HG03460 (cell line): ENCODE results near the gene PHLPP1.

Source experiments
- ATAC-seq: cut with Tn5 transposase; IDR thresholded peaks from one replicate; pipeline ENCODE4 v1.9.1; 2021; ENCODE audit not compliant: unreplicated experiment

Gene PHLPP1

DNA sequence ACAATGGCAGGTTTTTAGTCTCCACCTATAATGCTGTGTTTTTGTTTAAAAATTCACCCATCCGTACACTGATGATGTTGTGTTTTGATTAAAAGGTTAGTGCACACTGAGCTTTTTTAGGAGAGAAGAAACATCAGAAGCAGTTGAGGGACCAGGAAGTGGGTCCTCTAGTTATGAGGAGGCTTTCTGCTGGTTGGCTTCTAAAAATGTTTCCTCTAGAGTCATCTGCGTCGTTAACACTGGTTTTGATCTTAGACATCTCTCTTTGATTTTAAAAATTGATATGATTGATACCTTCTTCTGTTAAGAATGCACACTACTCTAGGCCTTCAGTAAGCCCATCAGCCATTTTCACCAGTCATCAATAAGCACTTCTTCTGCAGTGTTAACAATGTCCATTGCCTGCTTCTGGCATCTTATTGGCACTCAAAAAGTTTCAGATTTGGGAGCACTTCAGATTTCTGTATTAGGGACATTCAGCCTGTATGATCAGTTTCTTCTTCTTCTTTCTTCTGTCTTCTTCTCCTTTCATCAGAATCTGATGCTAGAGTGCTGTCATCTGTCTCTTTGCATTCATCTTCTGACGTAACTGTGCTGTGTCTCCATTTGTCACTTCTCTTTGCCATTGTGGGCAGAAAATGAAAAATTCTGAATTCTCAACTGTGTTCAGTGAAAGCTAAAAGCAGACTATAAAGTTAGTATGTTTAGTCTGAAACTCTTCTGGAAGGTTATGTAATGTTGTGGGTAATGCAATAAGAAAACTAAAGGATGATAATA, 56.3 kb downstream of the PHLPP1 start:
- ATAC-seq = no peak

DNA sequence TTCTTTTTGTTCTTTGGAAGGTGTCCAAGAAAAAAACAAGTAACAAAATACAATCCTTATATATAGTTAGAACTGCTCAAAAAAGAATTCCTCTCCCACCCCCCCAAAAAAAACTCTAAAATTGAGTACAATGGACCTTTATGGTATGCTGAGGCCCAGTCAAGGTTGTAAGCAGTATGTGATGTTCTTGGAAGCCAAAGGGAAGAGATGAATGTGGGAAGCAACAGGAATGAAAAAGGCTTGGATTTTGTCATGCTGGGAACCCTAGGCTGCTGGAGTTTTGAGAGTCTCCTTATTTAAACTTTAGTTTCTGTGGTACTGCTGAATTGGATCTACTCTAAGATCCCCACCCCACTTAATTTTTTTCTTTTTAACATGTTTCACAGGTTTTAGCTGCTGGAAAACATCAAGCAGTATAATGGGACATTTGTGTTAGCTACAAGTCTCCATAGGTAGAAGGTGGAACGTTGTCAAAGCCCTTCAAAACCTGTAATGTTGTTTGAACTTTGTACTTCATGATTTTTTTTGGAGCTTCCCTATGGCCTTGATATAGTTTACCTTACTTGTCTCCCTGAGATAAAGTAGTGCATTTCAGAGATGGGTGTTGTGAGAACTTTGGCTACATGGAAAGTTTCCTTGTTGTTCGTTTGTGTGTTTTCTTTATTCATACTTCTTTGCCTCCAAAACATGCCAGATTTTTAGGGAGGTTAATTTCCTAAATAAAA, 57.7 kb downstream of the PHLPP1 start:
- no peak for ATAC-seq

DNA sequence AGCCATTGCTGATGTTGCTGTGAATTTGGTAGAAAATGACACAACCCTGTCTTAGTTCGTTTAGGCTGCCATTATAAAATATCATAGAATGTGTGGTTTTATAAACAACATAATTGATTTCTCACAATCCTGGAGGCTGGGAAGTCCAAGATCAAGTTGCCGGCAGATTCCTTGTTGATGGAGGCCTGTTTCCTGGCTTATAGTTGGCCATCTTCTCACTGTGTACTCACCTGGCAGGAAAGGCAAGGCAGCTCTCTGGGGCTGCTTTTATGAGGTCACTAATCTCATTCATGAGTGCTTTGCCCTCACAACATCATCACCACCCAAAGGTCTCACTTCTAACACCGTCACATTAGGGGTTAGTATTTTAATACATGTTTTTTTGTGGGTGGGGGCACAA, 58.4 kb downstream of the PHLPP1 start:
- ATAC-seq = no peak

DNA sequence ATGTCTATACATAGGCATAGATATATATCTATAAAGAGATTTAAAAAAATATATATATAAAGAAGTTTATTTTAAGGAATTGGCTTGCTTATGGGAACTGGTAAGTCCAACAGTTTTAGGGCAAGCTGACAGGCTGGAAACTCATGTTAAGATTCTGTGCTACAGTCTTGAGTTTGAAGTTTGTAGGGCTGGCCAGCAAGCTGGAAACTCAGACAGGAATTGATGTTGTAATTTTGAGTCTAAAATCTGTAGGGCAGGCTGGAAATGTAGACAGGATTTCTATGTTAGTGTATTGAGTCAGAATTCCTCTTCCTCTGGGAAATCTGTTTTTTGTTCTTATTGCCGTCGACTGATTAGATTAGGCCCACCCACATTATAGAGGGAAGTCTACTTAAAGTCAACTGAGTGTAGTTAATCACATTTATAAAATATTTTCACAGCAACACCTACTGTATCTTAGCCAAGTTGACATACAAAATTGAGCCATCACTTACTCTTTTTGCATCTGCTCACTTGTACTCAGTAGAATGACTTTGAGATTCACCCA, 60.8 kb downstream of the PHLPP1 start:
- no peak for ATAC-seq

DNA sequence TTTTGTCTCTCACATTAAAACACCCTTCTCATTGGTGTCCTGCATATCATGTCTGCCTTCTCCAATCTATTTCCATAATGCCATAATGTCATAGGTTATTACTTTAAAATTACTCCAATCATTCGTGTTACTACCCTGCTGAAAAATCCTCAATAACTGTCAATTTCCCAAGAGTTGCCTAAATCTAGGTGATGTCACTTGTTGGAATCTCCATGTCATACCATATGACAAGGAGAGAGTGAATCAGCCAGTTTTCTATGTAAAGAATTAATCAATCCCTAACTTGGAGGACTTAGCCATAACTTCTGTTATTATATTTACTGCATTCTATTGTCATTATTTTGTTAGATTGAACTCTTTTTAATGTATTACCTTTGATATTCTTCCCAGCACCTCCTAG, 62.5 kb downstream of the PHLPP1 start:
- ATAC-seq = no peak

DNA sequence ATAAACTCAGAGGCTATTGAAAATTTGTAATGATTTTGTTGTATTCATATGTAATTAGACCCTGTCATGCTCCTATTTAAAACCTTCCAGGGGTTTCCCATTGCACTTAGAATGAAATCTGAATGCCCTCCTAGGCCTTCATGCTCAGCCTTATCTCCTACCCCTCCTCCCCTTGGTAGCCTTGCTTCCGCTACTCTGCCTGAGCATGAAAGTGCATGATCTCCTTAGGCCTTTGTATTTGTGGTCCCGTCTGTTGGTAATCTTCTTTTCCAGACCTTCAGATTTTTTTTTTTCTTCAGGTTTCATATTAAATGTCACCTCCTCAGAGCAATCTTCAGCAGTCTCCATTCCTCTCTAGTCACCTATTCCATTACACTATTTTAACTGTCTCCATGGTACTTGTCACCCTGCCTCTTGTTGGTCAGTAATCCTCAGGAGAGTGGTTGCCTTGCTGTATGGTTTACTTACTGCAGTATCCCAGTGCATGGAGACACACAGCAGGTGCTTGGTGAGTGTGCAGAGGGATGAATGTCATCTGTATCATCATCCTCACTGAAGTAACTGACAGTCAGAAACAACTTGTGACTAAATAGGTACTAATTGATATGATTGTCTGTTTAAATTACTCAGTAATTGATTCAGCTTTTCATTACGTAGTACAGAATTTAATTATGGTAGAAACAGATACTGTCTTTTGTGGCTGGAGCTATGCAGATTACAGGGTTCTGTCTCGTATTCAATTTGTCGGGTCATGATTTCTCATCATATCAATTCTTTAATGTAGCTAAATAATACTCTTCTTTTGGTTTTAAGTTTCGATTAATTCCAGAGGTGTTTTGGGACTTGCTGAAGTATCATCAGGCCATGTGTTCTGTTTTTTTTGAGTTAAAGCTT, 63.9 kb downstream of the PHLPP1 start:
- no peak for ATAC-seq

DNA sequence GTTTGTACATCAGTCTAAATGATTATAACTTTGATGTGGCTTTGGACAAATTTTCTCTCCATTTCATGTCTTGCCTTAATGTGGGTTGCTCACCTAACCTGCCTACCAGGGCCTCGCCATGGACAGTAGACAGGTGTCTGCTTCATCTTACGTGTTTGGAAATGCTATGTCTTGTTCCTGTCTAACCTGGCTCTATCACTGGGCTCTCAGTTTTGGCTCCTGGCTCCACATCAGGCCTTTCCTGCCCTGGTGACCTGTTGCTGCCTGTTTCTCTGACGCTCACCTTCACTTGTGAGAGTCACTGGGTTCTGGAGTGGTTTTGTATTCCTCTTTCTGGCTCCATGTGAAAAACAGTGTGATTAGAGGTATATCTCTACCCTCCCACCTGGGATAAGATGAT, 65.9 kb downstream of the PHLPP1 start:
- no peak for ATAC-seq

DNA sequence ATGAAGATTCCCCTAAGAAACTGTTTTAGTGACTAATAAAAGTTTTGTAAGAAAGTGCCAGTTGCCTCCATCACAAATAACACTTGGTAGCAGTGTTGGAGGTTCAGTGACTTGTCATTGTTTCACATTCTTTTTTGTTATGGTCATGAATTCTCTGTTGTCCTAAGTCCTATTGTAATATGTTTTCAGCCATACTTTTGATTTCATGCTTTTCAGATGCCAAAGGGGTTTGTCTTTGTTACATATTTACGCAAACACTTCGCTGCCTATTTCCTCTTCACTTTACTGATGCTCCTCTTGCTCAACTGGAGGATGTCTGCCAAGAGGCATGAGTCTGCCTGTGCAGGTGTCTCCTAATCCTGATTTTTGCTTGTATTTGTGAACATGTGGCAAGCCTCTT, 66.6 kb downstream of the PHLPP1 start:
- ATAC-seq = no peak

DNA sequence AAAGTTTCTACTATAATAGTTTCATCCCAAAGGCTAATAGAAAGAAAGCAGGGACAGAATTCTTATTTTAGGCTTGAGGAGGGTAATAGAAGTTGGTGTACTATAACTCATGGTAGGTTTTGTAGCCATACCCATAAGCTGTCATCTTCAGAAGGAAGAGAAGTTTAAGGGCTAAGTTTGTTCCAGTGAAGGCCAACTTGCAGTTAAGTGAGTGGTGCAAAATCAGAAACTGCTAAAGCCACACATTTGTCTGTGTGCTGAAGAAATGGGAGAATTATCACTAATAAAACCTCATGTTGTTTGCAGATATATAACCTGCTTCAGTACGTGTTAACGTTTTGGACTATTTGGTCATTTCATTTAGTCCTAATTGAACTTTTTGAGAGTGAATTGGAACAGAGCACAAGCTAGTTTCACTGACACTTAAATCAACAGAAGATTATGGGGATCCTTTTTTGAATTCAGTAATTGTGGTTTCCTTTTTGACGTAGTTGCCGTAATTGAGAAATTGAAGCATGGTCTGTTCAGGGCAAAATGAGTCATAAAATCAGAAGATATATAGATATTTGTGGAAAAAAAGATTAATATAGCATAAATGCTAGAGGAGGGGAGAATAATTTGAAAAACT, 69.1 kb downstream of the PHLPP1 start:
- no peak for ATAC-seq

DNA sequence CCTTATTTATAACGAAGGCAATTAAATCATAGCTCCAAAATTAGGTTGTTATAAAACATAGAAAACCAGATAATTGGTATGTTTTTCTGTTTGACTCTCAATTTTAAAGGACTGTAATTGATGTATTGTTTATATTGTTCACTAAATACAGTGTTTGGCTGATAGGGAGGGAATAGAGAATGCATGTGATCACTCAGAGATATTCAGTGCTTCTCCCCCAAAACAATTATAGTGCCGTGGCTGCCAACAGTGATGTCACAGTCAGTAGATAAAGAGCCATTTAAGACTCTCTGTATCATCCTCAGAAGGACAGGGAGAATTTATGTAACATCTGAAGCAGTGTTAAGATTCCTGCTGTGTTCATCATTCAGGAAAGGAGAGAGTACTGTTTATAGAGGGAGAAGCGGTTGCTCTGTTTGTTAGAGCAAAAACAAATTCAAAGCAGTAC, 69.6 kb downstream of the PHLPP1 start:
- ATAC-seq = no peak

DNA sequence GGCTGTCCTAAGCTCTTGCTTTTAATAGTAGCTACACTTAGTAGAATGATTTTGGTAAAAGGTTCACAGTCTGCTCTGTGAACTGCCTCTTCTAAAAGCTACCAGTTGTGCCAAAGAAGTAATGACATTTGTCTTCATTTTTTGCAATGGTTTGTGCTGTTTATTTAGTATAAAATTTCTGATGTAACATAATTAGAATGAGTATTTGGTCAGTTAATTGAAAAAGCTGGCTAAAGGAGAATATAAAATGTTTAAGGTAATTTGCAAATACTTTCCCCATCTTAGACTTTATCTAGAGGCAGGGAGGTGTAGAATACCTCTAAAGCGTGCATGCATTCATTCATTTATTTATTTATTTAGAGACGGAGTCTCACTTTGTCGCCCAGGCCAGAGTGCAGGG, 71.3 kb downstream of the PHLPP1 start:
- no peak for ATAC-seq

DNA sequence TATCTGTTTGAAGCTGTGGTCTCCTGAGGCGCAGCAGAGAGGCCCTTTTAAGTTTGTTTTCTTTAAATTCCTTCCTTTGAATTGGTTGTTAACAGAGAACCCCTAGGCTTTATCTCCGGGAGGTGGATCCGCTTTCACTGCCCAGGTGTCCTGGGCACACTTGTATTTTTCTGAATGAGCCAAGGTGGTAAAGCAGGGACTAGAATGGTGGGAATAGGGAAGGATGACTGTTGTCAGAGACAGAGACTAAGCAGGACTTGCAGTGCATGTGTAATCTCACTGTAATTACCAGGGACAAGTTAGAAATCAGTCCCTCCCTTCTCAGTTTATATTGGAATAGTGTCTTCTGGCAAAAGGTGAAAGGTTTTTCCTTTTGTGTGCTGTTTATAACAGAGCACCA, 72.8 kb downstream of the PHLPP1 start:
- ATAC-seq = no peak

DNA sequence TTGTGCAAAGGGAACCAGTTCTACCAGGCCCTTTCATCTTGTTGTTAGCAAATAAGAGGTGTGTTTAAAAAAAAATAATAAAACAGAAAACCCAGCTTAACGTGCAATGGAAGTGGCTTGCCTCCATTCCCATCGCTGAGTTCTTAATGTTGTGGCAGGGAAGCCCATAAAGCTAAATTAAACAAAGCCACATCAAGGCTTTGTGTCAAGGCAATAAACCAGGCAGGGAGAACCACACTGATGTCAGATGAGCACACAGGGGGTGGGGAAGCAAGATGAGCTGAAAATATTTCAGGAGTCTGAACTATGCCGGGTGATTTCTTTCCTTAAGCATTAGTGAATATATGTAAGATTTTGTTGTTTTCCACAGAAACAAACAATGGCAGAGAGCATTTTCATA, 73.5 kb downstream of the PHLPP1 start:
- ATAC-seq = no peak

DNA sequence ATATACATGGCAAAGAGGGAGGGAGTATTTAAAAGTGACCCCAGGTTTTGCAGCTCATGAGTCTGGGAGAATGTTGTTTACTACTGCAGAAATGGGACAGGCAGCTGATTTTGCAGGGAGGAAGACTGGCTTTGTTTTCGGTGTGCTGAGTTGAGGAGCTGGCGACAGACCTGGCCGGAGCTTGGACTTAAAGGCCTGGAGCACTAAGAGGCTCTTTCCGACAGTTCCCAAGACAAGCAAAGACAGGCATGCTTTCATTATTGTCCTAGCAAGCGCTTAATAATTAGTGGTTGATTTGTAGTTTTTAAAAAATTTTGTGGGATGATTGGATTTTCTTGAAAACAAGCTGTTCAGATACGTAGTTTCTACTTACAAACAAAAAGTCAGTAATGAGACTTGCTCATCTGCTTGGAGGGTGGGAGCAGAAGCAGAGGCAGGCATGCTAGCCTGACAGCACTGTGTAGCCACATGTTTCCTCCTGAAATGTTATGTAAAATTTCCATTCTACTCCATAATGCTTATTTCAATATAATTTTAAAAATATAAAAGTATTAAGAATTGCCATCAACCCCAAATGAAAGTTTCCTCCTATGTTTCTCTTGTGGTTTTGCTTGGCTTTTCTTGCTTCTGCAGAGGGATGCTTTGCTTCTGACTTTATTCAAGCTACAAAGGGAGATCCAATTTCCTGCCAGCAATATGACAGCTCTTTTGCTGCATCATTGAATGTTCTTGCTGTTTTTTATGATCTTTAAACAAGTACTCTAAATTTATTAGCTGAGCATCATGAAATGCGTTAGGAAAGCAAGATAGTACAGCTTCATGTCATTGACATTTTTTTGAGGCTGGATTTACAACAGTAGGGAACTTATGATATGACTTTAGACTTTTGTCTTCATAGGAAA, 75.8 kb downstream of the PHLPP1 start:
- ATAC-seq = no peak

DNA sequence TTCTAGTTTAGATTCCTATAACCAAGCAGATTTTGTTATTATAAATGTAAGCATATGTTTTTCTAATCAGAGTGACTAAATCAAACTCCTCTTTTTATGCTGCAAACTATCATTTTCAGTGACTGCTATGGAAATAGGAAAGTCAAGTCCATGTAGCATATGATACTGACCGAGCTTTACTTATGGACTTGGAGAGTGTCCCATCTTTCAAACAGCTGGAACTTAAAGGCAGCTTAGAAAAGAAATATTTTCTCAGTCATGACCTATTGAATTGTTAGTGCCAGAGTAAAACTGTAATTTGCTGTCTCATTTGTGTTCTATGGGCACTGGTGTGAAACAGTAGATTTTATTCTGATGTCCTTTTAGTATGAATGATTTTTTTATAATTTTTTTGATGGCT, 76.7 kb downstream of the PHLPP1 start:
- no peak for ATAC-seq

DNA sequence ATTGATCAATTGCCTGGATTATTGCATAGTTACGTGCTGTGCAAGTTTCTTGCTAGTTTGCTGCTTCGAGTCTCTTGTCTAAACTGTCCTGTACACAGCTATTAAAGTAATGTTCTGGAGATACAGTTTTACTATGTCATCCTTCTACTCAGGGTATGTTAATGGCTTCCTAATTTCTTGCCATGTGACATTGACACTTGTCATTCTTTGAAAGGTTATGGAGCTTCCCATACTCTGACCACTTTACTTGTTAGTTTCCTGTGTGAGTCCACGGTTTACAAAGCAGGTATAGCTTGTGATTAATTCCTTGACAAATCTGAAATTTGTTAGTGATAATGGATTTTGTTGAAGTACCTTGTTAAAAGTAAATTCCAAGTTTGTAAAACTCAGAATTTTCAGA, 80.5 kb downstream of the PHLPP1 start:
- ATAC-seq = no peak

DNA sequence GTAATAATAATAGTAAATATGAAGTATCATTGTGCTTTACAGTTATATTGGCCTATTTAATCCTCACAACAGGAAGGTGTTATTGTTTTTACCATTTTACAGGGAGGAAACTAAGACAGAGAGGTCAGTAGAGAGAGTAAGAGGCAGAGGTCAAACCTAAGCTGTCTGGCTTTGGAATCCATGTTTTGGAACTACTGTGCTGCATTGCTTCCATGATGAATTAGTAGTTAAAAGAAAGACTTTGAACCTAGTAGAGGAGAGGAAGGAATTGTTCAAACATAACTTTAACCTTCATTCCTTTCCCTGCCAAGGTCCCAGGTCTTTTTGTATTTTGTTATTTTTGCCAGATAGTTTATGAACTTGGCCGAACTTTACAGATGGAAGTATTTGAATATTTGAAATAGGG, 80.9 kb downstream of the PHLPP1 start:
- ATAC-seq = no peak

DNA sequence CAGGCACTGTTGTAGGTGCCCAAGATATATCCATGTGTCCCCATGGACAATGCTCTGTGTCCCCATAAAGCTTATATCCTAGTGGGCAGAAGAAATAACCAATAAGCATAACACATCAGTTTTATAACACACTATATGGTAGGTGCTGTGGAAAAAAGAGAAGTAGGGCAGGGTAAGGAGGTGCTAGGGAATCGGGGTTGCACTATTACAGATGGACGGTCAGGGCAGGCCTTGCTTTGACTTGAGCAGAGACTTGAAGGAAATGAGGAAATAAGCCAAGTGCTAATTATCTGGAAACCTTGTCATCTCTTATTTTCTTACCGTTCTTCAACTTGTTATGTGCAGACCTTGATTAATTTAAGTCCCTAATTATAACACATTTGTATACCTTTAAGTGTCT, 82.0 kb downstream of the PHLPP1 start:
- ATAC-seq = no peak

DNA sequence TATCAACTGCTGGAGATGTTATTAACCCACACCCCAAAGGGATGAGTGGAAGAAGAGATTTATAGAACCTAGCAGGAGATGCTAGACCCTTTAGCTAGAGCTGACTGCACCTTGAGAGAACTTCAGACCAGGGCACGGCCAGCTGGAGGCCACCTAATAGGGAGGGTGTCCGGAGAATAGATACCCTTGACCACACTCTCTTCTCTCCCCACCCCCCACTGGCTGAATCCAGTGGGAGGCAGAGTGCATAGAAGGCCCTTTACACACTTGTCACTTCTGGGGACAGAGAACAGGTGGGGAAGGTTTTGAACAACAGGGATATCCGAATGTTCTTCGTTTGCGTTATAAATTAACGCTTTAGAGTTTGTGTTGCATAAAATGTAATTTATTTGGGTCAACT, 84.6 kb downstream of the PHLPP1 start:
- ATAC-seq = no peak

DNA sequence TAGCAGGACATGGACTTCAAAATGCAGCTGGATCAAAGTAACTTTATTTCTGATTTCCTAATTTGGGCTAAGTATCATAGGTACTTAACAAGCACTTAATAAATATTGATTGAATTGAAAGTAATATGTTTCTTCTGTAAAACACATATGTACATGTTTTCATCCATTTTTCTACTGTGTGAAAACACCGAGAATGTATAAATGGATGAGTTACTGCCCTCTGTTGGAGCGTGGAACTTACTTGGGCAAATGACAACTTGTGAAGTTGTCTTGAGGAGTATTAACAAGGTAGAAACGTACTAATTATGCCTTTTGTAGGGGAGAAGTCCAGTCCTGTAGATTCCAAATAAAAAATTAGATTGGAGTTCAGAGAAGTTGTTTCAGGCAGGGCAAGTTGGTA, 87.2 kb downstream of the PHLPP1 start:
- no peak for ATAC-seq
